Lower lobe of right lung (tissue), 2 donors: ENCODE data around the gene NFX1. TPM values are rescaled to one million over a fixed set of nuclear protein-coding genes. Genes with fewer than 3 reads are reported as not detected.
"Not testable (repeated sequence)": the region's sequence is repeated elsewhere in the genome, so short reads cannot be mapped to it uniquely, and the experiment has no call there.

Experiments used
- ATAC-seq, 2 donors: fragments of 200-7000 bp; cut with Tn5 transposase; one replicate each; pipeline ENCODE4 v1.9.1; 2020 to 2022; ENCODE audit warnings: mild to moderate bottlenecking in 2 of 2, moderate library complexity in 2 of 2
- DNase-seq: peaks from one replicate; pipeline ENCODE4 v3.0.0-alpha.2; 2020
- H3K27ac ChIP-seq: fragments of 200-600 bp; one replicate; pipeline ENCODE4 v1.8.0; 2022
- H3K27me3 ChIP-seq: fragments of 200-600 bp; one replicate; pipeline ENCODE4 v1.8.0; 2022; ENCODE audit warnings: low read depth
- H3K36me3 ChIP-seq: fragments of 200-600 bp; one replicate; pipeline ENCODE4 v1.8.0; 2022; ENCODE audit warnings: mild to moderate bottlenecking
- H3K4me1 ChIP-seq: fragments of 200-600 bp; one replicate; pipeline ENCODE4 v1.8.0; 2022
- H3K4me3 ChIP-seq: fragments of 200-600 bp; one replicate; pipeline ENCODE4 v1.8.0; 2022; ENCODE audit warnings: mild to moderate bottlenecking
- H3K9me3 ChIP-seq: fragments of 200-600 bp; one replicate; pipeline ENCODE4 v1.8.0; 2022
- intact Hi-C: fragments of 100-400 bp; cut with DNase I; formaldehyde crosslinking; loops from one replicate; pipeline ENCODE4 v1.11.0; 2022
- total RNA-seq: library from RNA; stranded (reverse); fragmentation: NEBNext Ultra II Directional; extraction: Animal tissue kit (Norgen Biotek cat#: 25700); gene quantifications from one replicate; pipeline ENCODE4 v1.2.1, GENCODE V29; 2021
- TF ChIP-seq, protein P1 (sequence below): fragments of 200-600 bp; IDR thresholded peaks from one replicate; pipeline ENCODE4 v1.8.0; 2022; ENCODE audit warnings: antibody characterized with exemption, mild to moderate bottlenecking
- donor health status: DM: no; HTN: yes; CAD: no; lungs with severe emphysema.

The NFX1 gene
- total RNA-seq, 1 donor from 2014 or later = 36.2 TPM

DNA sequence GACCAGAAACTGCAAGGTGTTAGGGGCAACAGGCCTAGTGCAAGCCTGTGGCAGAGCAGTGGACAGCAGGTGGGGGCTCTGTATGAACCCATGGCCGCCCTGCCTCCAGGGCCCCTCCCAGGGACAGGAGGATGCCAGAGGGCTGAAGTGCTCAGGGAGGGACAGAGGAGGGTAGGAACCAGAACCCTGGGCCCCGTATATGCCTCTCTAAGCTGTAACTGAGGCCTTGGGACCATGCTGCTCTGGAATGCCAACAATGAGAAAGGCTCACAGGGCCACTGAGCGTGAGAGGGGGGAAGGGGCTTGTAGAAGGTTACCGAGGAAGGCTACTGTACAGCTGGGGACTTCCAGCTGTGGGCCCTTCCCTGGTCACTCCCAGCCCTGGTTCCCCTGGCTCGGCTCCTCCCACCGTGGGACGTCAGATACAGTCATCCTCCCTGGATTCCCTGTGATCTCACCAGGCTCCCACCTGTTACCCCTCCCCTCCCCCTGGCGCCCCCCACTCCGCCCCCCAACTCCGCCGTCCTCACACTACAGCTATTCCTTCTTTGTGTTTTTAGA, 91.0 kb downstream of the NFX1 start:
- TF ChIP-seq, protein P1, sequence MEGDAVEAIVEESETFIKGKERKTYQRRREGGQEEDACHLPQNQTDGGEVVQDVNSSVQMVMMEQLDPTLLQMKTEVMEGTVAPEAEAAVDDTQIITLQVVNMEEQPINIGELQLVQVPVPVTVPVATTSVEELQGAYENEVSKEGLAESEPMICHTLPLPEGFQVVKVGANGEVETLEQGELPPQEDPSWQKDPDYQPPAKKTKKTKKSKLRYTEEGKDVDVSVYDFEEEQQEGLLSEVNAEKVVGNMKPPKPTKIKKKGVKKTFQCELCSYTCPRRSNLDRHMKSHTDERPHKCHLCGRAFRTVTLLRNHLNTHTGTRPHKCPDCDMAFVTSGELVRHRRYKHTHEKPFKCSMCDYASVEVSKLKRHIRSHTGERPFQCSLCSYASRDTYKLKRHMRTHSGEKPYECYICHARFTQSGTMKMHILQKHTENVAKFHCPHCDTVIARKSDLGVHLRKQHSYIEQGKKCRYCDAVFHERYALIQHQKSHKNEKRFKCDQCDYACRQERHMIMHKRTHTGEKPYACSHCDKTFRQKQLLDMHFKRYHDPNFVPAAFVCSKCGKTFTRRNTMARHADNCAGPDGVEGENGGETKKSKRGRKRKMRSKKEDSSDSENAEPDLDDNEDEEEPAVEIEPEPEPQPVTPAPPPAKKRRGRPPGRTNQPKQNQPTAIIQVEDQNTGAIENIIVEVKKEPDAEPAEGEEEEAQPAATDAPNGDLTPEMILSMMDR = no peak
- no peaks in the 10 kb centered on the region for H3K9me3 ChIP-seq
- no peak for DNase-seq
- ATAC-seq = peak; percentile 35 to 46
- no peaks in the 10 kb centered on the region for H3K27me3 ChIP-seq
- no peak overlapping the region for H3K4me3 ChIP-seq
- H3K27ac ChIP-seq = no peak overlapping the region
- H3K4me1 ChIP-seq = peaks cover 2% of the 10 kb centered on the region
- no peaks in the 10 kb centered on the region for H3K36me3 ChIP-seq
- intact Hi-C loops = no loop called here

DNA sequence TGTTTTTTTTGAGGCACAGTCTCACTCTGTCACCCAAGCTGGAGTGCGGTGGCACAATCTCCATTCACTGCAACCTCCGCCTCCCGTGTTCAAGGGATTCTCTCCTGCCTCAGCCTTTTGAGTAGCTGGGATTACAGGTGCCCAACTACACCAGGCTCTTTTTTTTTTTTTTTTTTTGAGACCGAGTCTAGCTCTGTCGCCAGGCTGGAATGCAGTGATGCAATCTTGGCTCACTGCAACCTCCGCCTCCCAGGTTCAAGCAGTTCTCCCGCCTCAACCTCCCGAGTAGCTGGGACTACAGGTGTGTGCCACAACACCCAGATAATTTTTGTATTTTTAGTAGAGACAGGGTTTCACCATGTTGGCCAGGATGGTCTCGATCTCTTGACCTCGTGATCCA, 92.1 kb downstream of the NFX1 start:
- ATAC-seq, H3K9me3 ChIP-seq, DNase-seq, intact Hi-C loops, H3K27ac ChIP-seq, H3K36me3 ChIP-seq, H3K27me3 ChIP-seq, H3K4me3 ChIP-seq, H3K4me1 ChIP-seq: not testable (repeated sequence)

DNA sequence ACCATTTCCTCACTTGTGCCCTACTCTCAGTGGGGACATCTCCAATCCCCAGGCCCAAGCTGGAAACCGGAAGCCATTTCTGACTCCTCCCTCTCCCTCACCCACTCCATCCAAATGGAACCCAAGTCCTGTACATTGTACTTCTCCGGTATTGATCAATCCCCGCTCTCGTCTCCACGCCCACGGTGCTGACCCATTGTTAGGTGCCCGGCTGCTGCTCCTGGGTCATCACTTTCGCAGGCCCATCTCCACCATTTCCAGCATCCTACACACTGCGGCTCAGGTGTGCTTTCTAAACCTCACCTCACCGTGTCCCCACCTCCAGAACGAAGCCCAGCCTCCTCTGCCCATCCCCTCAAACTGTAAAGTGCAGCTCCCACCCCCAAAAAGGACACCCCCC, 93.1 kb downstream of the NFX1 start:
- ATAC-seq, H3K4me1 ChIP-seq, H3K4me3 ChIP-seq, H3K27me3 ChIP-seq, H3K9me3 ChIP-seq, H3K36me3 ChIP-seq, intact Hi-C loops, DNase-seq, H3K27ac ChIP-seq: not testable (repeated sequence)

DNA sequence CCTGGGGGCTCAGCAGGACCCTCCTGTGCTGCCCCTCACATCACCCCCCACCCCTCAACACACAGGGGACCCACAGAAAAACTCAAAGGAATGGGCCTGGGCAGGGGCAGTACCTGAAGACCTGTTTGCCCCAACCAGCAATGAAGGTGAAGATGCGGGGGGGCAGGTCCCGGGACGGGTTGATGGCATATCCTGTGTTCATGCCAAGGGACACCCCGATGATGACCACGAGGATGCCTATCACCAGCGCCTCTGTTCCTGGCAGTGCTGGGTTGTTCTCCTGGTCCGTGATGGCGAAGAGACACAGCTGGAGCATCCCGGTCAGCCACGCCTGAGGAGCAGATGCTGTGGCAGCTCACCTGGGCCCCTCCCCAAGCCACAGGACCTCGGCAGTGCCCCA, 95.2 kb downstream of the NFX1 start:
- H3K27me3 ChIP-seq, intact Hi-C loops, ATAC-seq, H3K4me1 ChIP-seq, H3K27ac ChIP-seq, H3K36me3 ChIP-seq, DNase-seq, H3K4me3 ChIP-seq, H3K9me3 ChIP-seq: not testable (repeated sequence)

DNA sequence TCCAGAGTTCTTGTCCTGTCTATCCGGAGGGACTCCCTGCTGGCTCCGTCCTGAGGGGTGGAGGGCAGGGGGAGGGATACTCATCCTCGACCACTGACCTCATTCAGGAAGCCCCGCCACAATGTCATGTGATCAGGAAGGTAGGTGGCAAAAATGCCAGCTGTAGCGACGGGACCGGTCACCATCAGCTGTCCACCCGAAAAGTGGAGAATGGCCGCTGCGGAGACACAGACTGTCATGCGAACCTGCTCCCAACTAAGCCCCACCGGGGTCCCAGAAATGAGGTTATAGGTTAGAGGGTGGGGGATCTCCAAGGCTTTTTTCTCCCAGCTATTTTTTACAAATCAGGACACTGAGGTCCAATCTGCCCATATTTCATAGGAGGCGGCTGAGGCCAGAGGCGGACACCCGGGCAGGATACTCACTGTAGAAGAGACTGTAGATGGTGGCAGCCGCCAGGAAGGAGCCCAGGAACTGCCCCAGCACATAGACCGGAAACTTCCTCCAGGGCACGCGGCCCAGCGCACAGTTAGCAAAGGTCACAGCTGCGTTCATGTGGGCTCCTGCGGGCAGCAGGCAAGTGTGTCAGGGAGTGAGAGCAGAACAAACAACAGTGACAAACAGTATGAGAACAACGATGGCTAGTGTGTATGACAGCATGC, 95.8 kb downstream of the NFX1 start:
- H3K9me3 ChIP-seq, H3K36me3 ChIP-seq, DNase-seq, H3K4me3 ChIP-seq, intact Hi-C loops, H3K4me1 ChIP-seq, H3K27me3 ChIP-seq, ATAC-seq, H3K27ac ChIP-seq: not testable (repeated sequence)

DNA sequence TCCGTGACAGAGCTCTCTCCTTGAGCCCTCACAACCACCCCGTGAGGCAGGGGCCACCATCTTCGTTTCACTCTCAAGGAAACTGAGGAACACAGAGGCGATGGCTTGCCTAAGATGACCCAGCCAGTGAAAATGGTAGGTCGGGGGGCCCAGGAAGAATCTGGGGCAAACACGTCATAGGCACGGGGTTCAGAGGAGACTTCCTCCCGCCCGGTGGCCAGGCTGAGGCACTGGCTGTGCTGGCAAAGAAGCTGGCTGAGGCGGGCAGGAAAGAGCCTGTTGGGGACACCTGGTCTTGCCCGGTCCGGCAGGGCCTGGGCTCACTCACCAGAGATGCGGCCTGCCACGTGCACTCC, 96.3 kb downstream of the NFX1 start:
- H3K36me3 ChIP-seq, ATAC-seq, H3K4me1 ChIP-seq, DNase-seq, H3K27me3 ChIP-seq, H3K9me3 ChIP-seq, H3K4me3 ChIP-seq, intact Hi-C loops, H3K27ac ChIP-seq: not testable (repeated sequence)

DNA sequence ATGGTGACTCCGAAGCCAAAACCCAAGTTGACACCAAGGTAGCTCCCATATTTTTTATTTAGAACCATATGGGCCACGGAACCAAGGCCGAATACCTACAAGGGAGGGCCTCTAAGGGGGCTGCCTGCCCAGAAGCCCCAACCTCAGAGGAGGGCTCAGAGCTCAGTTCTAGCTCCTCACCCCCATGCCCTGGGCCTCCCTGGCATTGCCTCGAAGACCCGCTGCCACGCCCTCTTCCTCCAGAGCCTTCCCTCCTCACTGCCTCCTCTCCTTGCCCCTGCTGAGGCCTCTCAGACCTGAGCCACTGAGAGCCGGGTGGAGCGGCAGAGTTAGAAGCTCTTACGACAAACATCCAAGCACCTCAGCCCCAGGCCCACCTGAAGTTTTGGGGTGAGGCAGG, 96.7 kb downstream of the NFX1 start:
- H3K27me3 ChIP-seq, H3K4me3 ChIP-seq, H3K27ac ChIP-seq, intact Hi-C loops, DNase-seq, H3K36me3 ChIP-seq, ATAC-seq, H3K9me3 ChIP-seq: not testable (repeated sequence)
- peaks cover 13% of the 10 kb centered on the region for H3K4me1 ChIP-seq

DNA sequence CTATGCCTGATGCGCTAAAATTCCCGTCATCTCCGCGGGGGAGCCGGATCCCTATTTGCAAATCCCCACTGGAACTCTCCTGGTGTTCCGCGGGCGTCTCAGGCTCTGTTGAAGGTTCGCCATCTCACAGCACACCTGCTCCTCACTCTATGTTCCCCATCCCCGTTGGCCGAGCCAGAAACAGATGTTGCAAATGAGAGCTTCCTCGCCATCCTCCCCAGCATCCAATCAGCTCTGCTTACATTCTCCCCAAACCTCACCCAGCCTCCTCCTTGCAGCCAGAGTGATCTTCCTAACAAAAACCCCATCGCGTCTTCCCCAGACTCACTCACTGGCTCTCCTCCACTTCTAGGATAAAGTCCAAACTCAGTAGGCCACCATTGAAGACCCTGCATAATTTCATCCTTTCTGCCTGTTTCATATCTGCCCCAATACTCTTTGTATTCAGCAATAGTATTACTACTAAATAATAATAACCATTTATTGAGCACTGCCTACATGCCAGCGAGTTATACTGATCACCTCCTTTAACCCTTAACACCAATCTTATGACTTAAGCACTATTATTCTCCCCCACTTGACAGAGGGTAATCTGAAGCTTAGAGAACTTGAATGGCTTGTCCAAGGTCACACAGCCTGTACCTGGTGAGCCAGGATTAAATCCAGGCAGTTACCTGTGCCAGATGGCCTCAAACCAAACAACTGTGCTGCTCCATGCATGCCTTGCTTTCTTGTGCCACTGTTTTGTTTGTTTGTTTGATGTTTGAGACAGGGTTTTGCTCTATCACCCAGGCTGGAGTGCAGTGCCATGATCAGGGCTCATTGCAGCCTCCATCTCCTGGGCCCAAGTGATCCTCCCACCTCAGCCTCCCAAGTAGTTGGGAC, 98.0 kb downstream of the NFX1 start:
- intact Hi-C loops = no loop called here
- Histone ChIP-seq H3K27ac (no peak overlapping the region), H3K4me3 (no peak overlapping the region), H3K27me3 (no peaks in the 10 kb centered on the region), H3K9me3 (no peaks in the 10 kb centered on the region), H3K4me1 (peaks cover 14% of the 10 kb centered on the region), H3K36me3 (no peaks in the 10 kb centered on the region)
- ATAC-seq = no peak
- DNase-seq = peak; percentile 39
- TF ChIP-seq, protein P1 = no peak

DNA sequence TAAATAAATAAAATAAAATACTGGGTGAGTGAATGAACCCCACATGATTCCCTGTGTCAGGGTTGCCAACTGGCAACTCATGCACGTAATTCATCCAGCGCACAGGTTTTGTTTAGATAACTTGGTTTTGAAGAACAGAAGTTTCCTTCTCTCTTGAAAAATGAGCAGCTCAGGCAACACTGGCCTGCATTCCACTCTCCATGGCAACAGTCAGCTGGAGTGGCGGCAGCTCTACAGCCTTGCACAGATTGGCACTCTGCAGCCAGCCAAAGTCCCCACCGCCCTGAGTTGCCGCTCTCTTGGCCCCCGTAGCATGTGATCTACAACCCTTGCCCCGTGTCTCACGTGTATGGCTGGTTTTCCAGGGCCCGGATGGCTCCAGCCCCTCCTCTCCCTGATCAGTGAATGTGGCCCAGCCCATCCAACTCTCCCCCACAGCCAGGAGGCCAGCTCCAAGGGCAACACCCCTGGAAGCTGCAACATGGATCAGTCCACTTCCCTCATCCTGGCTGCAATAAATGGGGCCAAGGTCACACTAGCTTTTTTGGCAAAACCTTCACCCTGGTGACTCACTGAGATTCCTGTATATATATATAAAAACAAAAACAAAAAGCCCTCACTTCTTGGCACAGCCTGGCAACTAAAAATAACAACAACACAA, 100.9 kb downstream of the NFX1 start:
- H3K36me3 ChIP-seq, intact Hi-C loops, ATAC-seq, H3K9me3 ChIP-seq, H3K27me3 ChIP-seq: not testable (repeated sequence)
- peaks cover 18% of the 10 kb centered on the region for H3K4me1 ChIP-seq
- peak; percentile 82 for DNase-seq
- peak overlapping the region; percentile 21 for H3K4me3 ChIP-seq
- H3K27ac ChIP-seq = peak overlapping the region; percentile 83

DNA sequence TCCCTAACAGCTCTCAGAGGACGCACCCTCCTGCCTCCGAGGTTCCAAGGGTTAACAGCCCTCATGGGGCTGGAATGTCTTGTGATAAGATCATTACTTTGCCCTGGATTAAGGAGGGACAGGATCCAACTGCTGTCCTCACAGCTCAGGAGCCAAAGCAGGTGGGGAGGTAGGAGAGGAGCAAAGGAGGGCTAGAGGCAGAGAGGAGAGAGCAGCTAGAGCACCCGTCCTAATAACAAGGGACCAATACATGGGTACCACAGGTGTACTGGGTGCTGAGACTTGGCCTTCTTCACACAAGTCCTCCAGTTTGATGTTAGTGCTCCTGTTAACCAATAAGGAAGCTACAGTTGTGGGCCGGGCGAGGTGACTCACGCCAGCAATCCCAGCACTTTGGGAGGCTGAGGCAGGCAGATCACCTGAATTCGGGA, 102.3 kb downstream of the NFX1 start:
- ATAC-seq, intact Hi-C loops: not testable (repeated sequence)

More for the DNA sequence above, 102.3 kb downstream of the NFX1 start:
- H3K4me1 ChIP-seq = peaks cover 18% of the 10 kb centered on the region
- DNase-seq, H3K36me3 ChIP-seq, H3K27me3 ChIP-seq, H3K27ac ChIP-seq, H3K9me3 ChIP-seq, H3K4me3 ChIP-seq: not testable (repeated sequence)
